ENCODE measurements around the gene TRPM4.
A peak's percentile ranks its signal among the peaks of the same experiment; 100 is the strongest.

Gene TRPM4

GRCh38 chr19:49150106-49150943, 7.3 kb upstream of the TRPM4 start (continued):
- TF ChIP-seq ZNF776 (tag by site-specific recombination; IDR thresholded peaks at IDR 0.05; ENCODE audit: borderline replicate concordance) (no peak), FEZF1 (tag by site-specific recombination; IDR thresholded peaks at IDR 0.05) (no peak), ZSCAN23 (tag by site-specific recombination; IDR thresholded peaks at IDR 0.05) (no peak), PRDM6 (tag by site-specific recombination; IDR thresholded peaks at IDR 0.05) (no peak), HOXD13 (CRISPR knock-in tag; IDR thresholded peaks at IDR 0.05; ENCODE audit: borderline replicate concordance) (no peak), ZNF747 (tag by site-specific recombination; IDR thresholded peaks at IDR 0.05) (no peak), ZNF426 (tag by site-specific recombination; IDR thresholded peaks at IDR 0.05) (no peak), ZBTB10 (tag by site-specific recombination; IDR thresholded peaks at IDR 0.05) (peak; percentile 93), ZSCAN30 (tag by site-specific recombination; IDR thresholded peaks at IDR 0.05) (peak; percentile 71; the same call in 1 of the 2 replicates)

- peak overlapping the region; percentile 29; the same call in 1 of the 2 replicates for H3K27ac ChIP-seq (ENCODE audit: extremely low read depth, low read depth, low read length)
- ChIA-PET POLR2A (interaction anchor here (1.0 to 3.8 kb wide), 8 partner anchors 11 to 158 kb away, joined by 3 to 27 read pairs (median 10); partner anchors contain the start of genes GYS1, LIN7B, PPFIA3 and RUVBL2), CTCF (interaction anchor here (0.6 to 1.7 kb wide), 4 partner anchors 48 to 92 kb away, joined by 5 to 7 read pairs (median 6); no protein-coding TSS in a partner anchor)
- H3K4me1 ChIP-seq (ENCODE audit: control insufficient read depth, insufficient read depth, low read length): peaks cover 6% of the 10 kb centered on the region
- H3K36me3 ChIP-seq (ENCODE audit: control insufficient read depth in 2 of 2, insufficient read depth in 1 of 2, low read length in 2 of 2): no peaks in the 10 kb centered on the region
- peak overlapping the region; percentile 69 for H3K4me3 ChIP-seq (ENCODE audit: low read depth, low read length)
- no peaks in the 10 kb centered on the region for H3K9me3 ChIP-seq (ENCODE audit: control insufficient read depth, insufficient read depth, low read depth, low read length)
- no peak for TF ChIP-seq ZNF830 (tag by site-specific recombination; IDR thresholded peaks at IDR 0.05; ENCODE audit: low read depth)
- TF ChIP-seq ZNF341 (tag by site-specific recombination; IDR thresholded peaks at IDR 0.05; ENCODE audit: low read depth): peak; percentile 70
- TF ChIP-seq ZNF548 (tag by site-specific recombination; IDR thresholded peaks at IDR 0.05): no peak
- no peak for TF ChIP-seq ZNF433 (tag by site-specific recombination; IDR thresholded peaks at IDR 0.05; ENCODE audit: low read depth)
- 0 out of 2 replicates have a peak, but pooled peaks have one; percentile 2 for TF ChIP-seq EGR2 (tag by site-specific recombination; IDR thresholded peaks at IDR 0.05; ENCODE audit: low read depth)
- TF ChIP-seq ZBTB10 (tag by site-specific recombination; IDR thresholded peaks at IDR 0.05): peak; percentile 12; the same call in 1 of the 2 replicates
Measured at GRCh38 chr19:49150944-49151243, 6.7 kb upstream of the TRPM4 start.

Measured in HEK293 (cell line).